Epithelial cell of proximal tubule (primary cell): ENCODE measurements around the gene ETV3. TPM values are rescaled to one million over a fixed set of nuclear protein-coding genes. Genes with fewer than 3 reads are reported as not detected.

Experiments used
- DNase-seq: peaks from one replicate; pipeline ENCODE4 v3.0.0-alpha.2; 2011; ENCODE audit warnings: low read depth
- H3K4me3 ChIP-seq: 2 replicates; pipeline ENCODE4 v1.5.1; 2011; ENCODE audit warnings: low read depth, mild to moderate bottlenecking, low read length
- CTCF ChIP-seq: conservative IDR thresholded peaks from 2 replicates; pipeline ENCODE4 v1.5.1; 2012; ENCODE audit warnings: low read depth, mild to moderate bottlenecking, low read length
- total RNA-seq: library from RNA; depleted of rRNA; stranded (reverse); fragments of >200 nt; gene quantifications from 2 replicates; pipeline ENCODE4 v1.2.3, GENCODE V29; 2015

ETV3 gene
- total RNA-seq, 1 donor from 2014 or later: 6.9 TPM

- TF ChIP-seq CTCF: no peak
- no peak for DNase-seq
- H3K4me3 ChIP-seq: no peak overlapping the region
These were observed 19.2 kb downstream of the ETV3 start for GRCh38 chr1:157119008-157119407.

- H3K4me3 ChIP-seq: no peak overlapping the region
- TF ChIP-seq CTCF: no peak
- no peak for DNase-seq
These were observed 20.6 kb downstream of the ETV3 start for GRCh38 chr1:157117527-157118057.

DNA sequence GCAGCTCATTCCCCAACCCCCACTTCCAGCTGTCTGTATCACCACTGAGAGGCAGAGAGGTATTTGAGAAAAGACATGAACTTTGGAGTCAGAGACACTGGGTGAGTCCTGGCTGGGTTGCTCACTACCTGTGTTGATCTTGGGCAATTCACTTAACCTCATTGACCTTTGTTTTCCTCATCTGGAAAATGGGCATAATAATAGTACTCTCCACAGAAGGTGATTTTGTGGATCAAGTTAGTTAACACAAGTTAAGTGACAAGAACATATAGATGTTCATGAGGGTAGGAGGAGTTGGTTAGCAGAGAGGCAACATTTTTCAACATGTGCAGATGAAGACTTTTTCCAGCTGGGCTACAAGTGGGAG lies 21.5 kb downstream of the ETV3 start:
- DNase-seq: no peak
- no peak overlapping the region for H3K4me3 ChIP-seq
- TF ChIP-seq CTCF: no peak

- no peak for DNase-seq
- no peak for TF ChIP-seq CTCF
- H3K4me3 ChIP-seq: no peak overlapping the region
These were observed 22.1 kb downstream of the ETV3 start for GRCh38 chr1:157115851-157116736.

- TF ChIP-seq CTCF: no peak
- no peak for DNase-seq
These were observed 22.8 kb downstream of the ETV3 start for GRCh38 chr1:157115429-157115838.

DNA sequence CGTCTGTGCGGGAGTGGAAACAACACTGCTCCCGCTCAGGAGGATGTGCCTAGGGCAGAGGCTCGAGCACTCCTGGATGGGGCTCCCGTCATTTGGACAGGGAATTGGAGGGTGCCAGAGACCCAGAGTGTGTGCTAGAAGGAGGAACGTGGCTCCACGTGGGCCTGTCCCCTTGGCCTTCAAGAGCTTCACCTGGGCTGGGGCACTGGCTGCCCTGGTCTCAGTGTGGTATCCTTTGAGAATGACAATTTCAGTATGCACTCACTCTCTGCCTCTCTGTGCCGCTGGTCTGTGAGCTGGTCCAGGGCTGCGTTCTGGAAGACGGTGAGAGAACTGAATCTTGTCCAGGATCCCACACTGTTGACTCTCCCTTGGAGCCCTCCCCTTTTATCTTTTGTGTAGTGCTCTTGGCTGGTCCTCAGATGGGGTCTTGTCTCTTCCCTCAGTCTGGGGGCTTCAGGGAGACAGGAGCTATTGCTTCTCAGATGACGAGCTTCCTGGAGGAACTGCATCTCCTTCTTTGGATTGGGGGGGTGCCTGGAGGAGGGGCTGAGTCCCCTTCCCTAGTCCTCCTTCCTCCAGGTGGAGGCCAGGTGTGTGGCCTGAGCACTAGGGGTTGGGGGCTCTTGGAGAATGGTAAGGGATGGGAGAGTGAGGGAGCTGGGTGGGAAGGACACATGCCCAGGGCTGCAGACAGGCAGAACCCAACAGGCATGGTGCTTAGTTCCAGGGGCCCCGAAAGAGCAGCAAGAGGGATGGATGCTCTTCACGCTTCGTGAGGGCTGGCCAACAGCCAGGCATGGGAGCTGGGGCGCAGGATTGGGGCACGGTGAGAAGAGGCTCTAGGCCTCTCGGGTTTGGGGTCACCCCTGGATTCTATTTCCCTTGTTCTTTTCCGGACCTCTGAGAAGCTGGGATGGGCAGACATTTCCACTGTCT lies 23.7 kb downstream of the ETV3 start:
- DNase-seq: no peak
- H3K4me3 ChIP-seq: no peak overlapping the region
- TF ChIP-seq CTCF: no peak

More at GRCh38 chr1:157115429-157115838, 22.8 kb downstream of the ETV3 start:
- no peak overlapping the region for H3K4me3 ChIP-seq
